ENCODE measurements around the gene TANGO6.

The TANGO6 gene

GRCh38 chr16:68993456-68993855 is 150.1 kb downstream of the TANGO6 start:
- no peak for DNase-seq (ENCODE audit: low read depth, low spot score)
- in situ Hi-C loops (cut with HindIII; ENCODE audit: low sequenced_read_pairs) = no loop called here
- H3K4me3 ChIP-seq (ENCODE audit: low read depth, low read length) = no peak overlapping the region
- no peak for TF ChIP-seq CTCF (IDR thresholded peaks at IDR 0.05; ENCODE audit: low read depth, low read length)

- TF ChIP-seq CTCF (IDR thresholded peaks at IDR 0.05; ENCODE audit: low read depth, low read length) = no peak
- H3K4me3 ChIP-seq (ENCODE audit: low read depth, low read length) = no peak overlapping the region
- peak; percentile 89 for DNase-seq (ENCODE audit: low read depth, low spot score)
Observed at GRCh38 chr16:68993885-68994284, 150.6 kb downstream of the TANGO6 start.

GRCh38 chr16:68994324-68994723 is 151.0 kb downstream of the TANGO6 start:
- in situ Hi-C loops (cut with HindIII; ENCODE audit: low sequenced_read_pairs) = no loop called here
- DNase-seq (ENCODE audit: low read depth, low spot score) = no peak
- TF ChIP-seq CTCF (IDR thresholded peaks at IDR 0.05; ENCODE audit: low read depth, low read length) = no peak
- no peak overlapping the region for H3K4me3 ChIP-seq (ENCODE audit: low read depth, low read length)

More at GRCh38 chr16:68993885-68994284, 150.6 kb downstream of the TANGO6 start:
- in situ Hi-C loops (cut with HindIII; ENCODE audit: low sequenced_read_pairs) = no loop called here

GRCh38 chr16:68995011-68995504 is 151.7 kb downstream of the TANGO6 start:
- H3K4me3 ChIP-seq (ENCODE audit: low read depth, low read length) = no peak overlapping the region
- peak; percentile 38 for TF ChIP-seq CTCF (IDR thresholded peaks at IDR 0.05; ENCODE audit: low read depth, low read length)
- DNase-seq (ENCODE audit: low read depth, low spot score) = peak; percentile 23
- in situ Hi-C loops (cut with HindIII; ENCODE audit: low sequenced_read_pairs) = no loop called here

- no peak for TF ChIP-seq CTCF (IDR thresholded peaks at IDR 0.05; ENCODE audit: low read depth, low read length)
- in situ Hi-C loops (cut with HindIII; ENCODE audit: low sequenced_read_pairs) = no loop called here
Observed at GRCh38 chr16:68997564-68997963, 154.2 kb downstream of the TANGO6 start.

DNA sequence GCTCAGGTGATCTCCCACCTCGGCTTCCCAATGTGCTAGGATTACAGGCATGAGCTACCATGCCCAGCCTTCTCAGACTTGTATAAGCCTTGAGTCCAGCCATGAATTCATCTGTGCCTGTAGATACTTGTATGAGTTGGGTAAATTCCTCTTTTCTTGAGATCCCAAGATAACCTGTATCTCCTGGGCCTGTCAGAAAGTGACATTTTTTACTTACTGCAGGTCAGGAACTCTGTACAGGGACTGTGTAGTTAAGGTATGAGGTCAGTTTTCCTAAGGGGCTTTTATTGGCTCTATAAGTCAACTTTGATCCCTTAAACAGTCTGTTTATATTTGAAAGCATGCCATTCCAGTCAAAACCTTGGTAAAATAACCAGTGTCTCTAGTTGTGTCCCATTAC is 155.8 kb downstream of the TANGO6 start:
- no peak for DNase-seq (ENCODE audit: low read depth, low spot score)
- TF ChIP-seq CTCF (IDR thresholded peaks at IDR 0.05; ENCODE audit: low read depth, low read length) = no peak
- no peak overlapping the region for H3K4me3 ChIP-seq (ENCODE audit: low read depth, low read length)
- in situ Hi-C loops (cut with HindIII; ENCODE audit: low sequenced_read_pairs) = no loop called here

More at GRCh38 chr16:68997564-68997963, 154.2 kb downstream of the TANGO6 start:
- DNase-seq (ENCODE audit: low read depth, low spot score) = no peak
- H3K4me3 ChIP-seq (ENCODE audit: low read depth, low read length) = no peak overlapping the region

DNA sequence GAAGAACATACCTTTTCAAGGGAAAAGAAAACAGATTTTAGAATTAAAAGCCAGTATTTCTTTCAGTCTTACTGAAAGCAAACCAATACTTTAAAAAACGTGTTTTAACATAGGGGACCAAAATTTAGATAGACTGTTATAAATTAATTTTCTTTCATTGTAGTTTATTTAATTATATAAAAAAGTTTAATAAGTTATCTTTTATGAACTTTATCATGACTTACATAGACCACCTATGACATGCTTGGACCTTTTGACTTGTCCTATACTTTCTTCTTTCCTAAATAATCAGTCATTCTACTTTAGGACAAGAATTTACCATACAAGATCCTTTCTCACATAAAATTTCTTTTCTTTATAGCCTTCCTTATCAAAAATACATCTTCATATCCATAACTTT is 160.2 kb downstream of the TANGO6 start:
- no peak for TF ChIP-seq CTCF (IDR thresholded peaks at IDR 0.05; ENCODE audit: low read depth, low read length)
- in situ Hi-C loops (cut with HindIII; ENCODE audit: low sequenced_read_pairs) = no loop called here
- no peak overlapping the region for H3K4me3 ChIP-seq (ENCODE audit: low read depth, low read length)
- peak; percentile 28 for DNase-seq (ENCODE audit: low read depth, low spot score)

Data from astrocyte of the spinal cord (primary cell).